ENCODE data around the gene FOXO1. TPM values are rescaled to one million over a fixed set of nuclear protein-coding genes. Genes with fewer than 3 reads are reported as not detected.
A peak's percentile ranks its signal among the peaks of the same experiment; 100 is the strongest.

FOXO1 gene
- total RNA-seq, 3 donors from 2014 or later, result 54.1 to 163 (median 67.2) TPM

DNA sequence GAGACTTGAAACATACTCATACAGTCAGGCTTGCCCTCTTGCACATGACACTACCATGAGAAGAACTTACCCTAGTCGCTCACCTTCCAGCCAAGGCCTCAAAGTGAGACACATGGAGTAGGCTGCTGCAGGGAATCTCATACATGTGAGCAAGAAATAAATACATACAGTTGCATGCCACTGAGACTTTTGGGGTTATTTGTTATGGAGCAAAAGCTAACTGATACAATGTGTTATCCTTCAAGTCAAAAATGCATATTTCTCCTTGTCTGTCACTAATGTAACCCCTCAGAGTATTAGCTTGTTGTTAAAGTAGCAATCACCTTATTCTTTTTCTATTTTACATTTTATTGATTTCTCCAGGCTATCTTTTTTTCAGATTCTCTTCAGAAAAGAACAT, 58.1 kb downstream of the FOXO1 start:
- no peak for DNase-seq (ENCODE audit: low spot score in 2 of 2)
- Histone ChIP-seq H3K27me3 (no peaks in the 10 kb centered on the region), H3K9me3 (no peaks in the 10 kb centered on the region), H3K4me1 (peaks cover 0 to 6% of the 10 kb centered on the region in 2 donors), H3K36me3 (no peaks in the 10 kb centered on the region), H3K4me3 (no peak overlapping the region), H3K27ac (no peak overlapping the region)
- intact Hi-C loops (cut with DNase I; ENCODE audit: low total_unique reads), result no loop called here
- TF ChIP-seq POLR2AphosphoS5 (IDR thresholded peaks at IDR 0.05) (no peak), POLR2A (IDR thresholded peaks at IDR 0.05) (no peak)
- TF ChIP-seq, protein P1, sequence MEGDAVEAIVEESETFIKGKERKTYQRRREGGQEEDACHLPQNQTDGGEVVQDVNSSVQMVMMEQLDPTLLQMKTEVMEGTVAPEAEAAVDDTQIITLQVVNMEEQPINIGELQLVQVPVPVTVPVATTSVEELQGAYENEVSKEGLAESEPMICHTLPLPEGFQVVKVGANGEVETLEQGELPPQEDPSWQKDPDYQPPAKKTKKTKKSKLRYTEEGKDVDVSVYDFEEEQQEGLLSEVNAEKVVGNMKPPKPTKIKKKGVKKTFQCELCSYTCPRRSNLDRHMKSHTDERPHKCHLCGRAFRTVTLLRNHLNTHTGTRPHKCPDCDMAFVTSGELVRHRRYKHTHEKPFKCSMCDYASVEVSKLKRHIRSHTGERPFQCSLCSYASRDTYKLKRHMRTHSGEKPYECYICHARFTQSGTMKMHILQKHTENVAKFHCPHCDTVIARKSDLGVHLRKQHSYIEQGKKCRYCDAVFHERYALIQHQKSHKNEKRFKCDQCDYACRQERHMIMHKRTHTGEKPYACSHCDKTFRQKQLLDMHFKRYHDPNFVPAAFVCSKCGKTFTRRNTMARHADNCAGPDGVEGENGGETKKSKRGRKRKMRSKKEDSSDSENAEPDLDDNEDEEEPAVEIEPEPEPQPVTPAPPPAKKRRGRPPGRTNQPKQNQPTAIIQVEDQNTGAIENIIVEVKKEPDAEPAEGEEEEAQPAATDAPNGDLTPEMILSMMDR (IDR thresholded peaks at IDR 0.05), result no peak

DNA sequence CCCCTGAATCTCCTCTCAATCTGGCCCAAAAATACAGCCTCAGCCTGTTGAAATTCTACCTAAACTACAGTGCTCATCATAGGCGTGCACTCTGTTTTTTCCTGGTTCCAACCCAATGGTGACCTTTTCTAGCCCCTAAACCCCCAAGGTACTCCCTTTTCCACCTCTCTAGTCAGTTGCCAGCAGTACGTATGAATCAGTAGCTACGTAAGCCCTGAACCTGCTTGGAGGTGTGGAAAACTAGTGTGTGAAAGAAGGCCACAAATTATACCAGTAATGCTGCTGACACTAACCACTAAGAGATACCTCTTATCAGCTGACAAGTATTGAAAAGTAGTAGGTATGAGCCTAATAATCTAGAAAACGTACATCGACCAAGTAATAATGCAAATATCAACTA, 60.9 kb downstream of the FOXO1 start:
- TF ChIP-seq POLR2A (IDR thresholded peaks at IDR 0.05) (no peak), POLR2AphosphoS5 (IDR thresholded peaks at IDR 0.05) (no peak)
- TF ChIP-seq, protein P1 (IDR thresholded peaks at IDR 0.05), result no peak
- intact Hi-C loops (cut with DNase I; ENCODE audit: low total_unique reads), result no loop called here
- peaks cover 0 to 6% of the 10 kb centered on the region in 2 donors for H3K4me1 ChIP-seq

DNA sequence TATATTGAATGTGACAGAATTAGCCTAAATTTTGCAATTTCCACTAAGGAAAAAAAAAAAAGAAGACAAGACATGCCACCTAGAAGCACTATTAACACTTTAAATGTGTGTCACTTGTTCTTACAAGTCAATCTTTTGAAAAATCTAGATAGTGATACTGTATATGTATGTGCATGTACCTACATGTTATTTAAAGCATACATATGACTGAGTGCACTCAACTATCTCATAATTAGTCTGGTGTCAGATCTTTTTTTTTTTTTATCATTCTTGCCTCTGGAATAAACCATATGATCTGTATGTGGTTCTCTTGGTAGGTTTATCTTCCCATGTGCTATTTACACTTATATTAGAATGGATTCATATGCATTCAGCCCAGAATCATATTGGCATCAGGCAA, 62.3 kb downstream of the FOXO1 start:
- Histone ChIP-seq H3K27me3 (no peaks in the 10 kb centered on the region), H3K27ac (no peak overlapping the region), H3K4me1 (peaks cover 0 to 5% of the 10 kb centered on the region in 2 donors), H3K4me3 (no peak overlapping the region), H3K9me3 (no peaks in the 10 kb centered on the region), H3K36me3 (no peaks in the 10 kb centered on the region)
- intact Hi-C loops (cut with DNase I; ENCODE audit: low total_unique reads), result no loop called here
- TF ChIP-seq, protein P1 (IDR thresholded peaks at IDR 0.05), result no peak
- TF ChIP-seq POLR2A (IDR thresholded peaks at IDR 0.05) (no peak), POLR2AphosphoS5 (IDR thresholded peaks at IDR 0.05) (no peak)
- no peak for DNase-seq (ENCODE audit: low spot score in 2 of 2)

More for the DNA sequence above, 60.9 kb downstream of the FOXO1 start:
- no peak for DNase-seq (ENCODE audit: low spot score in 2 of 2)
- H3K27me3 ChIP-seq, result no peaks in the 10 kb centered on the region
- H3K4me3 ChIP-seq, result no peak overlapping the region
- no peak overlapping the region for H3K27ac ChIP-seq
- H3K9me3 ChIP-seq, result no peaks in the 10 kb centered on the region
- no peaks in the 10 kb centered on the region for H3K36me3 ChIP-seq

DNA sequence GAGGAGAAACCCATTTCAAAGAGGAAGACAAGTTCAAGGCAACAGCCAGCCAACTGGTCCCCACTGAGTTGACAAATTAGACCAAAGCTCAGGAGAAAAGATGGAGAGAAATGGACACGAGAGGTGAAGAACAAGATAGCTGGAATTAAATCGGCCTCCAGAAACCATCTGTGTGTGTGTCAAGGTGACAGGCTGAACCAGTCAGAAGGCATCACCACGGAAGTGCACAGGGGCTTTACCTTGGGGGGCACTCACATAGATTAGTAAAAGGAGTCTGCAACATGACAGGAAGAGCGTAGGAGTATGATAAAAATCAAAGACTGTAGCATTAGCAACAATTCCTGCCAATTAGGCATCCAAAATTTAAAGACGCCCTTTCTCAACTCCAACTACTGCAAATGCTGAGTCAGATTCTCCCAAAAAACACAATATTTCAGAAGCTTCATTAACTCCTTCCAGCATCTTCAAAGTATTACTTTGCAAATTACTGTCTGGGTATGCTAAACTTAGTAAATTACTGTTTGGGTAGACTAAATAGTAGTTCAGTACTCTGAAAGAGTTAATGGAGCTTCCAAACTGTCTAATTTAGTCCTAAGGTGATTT, 66.2 kb downstream of the FOXO1 start:
- no peaks in the 10 kb centered on the region for H3K27me3 ChIP-seq
- no peak for TF ChIP-seq POLR2AphosphoS5 (IDR thresholded peaks at IDR 0.05)
- TF ChIP-seq, protein P1 (IDR thresholded peaks at IDR 0.05), result no peak
- no peak for TF ChIP-seq POLR2A (IDR thresholded peaks at IDR 0.05)
- peak overlapping the region in 1 of 2 donors; percentile 30 for H3K27ac ChIP-seq
- no peak for DNase-seq (ENCODE audit: low spot score in 2 of 2)
- no peak overlapping the region for H3K4me3 ChIP-seq
- no peaks in the 10 kb centered on the region for H3K9me3 ChIP-seq
- intact Hi-C loops (cut with DNase I; ENCODE audit: low total_unique reads), result no loop called here
- H3K36me3 ChIP-seq, result no peaks in the 10 kb centered on the region
- peaks cover 6 to 20% of the 10 kb centered on the region in 2 donors for H3K4me1 ChIP-seq

DNA sequence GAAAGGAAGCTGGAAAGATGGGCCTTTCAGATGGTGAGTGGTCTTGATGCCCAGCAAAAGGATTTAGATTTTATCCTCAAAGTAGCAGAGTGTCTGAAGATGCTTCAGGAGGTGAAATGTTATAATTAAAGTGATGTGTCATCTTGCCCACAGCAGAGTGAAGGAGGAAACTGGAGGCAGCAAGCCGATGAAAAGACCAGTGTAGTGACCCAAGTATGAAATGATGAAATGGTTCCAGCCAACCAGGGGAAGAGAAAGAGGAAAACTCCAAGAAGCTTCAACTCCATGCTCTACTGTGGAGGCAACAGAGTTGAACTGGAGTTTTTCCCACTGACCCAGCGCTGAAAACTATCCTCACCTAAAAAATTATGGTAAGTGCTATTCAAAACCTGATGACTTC, 66.7 kb downstream of the FOXO1 start:
- TF ChIP-seq POLR2A (IDR thresholded peaks at IDR 0.05), result no peak
- TF ChIP-seq POLR2AphosphoS5 (IDR thresholded peaks at IDR 0.05), result no peak
- TF ChIP-seq, protein P1 (IDR thresholded peaks at IDR 0.05), result no peak
- no peak overlapping the region for H3K4me3 ChIP-seq
- peak overlapping the region in 1 of 2 donors; percentile 30 for H3K27ac ChIP-seq
- no peak for DNase-seq (ENCODE audit: low spot score in 2 of 2)
- H3K9me3 ChIP-seq, result no peaks in the 10 kb centered on the region
- H3K27me3 ChIP-seq, result no peaks in the 10 kb centered on the region
- peaks cover 6 to 20% of the 10 kb centered on the region in 2 donors for H3K4me1 ChIP-seq
- no peaks in the 10 kb centered on the region for H3K36me3 ChIP-seq
- intact Hi-C loops (cut with DNase I; ENCODE audit: low total_unique reads), result no loop called here
